HepG2 (cell line): ENCODE results near the gene TSHZ2.

Experiments used
- EZH2 ChIP-seq: conservative IDR thresholded peaks from 2 replicates; pipeline ENCODE4 v1.6.1; 2012; ENCODE audit warnings: mild to moderate bottlenecking, low read depth, low read length, moderate library complexity
- NFRKB ChIP-seq: fragments of 450-650 bp; IDR thresholded peaks from 2 replicates; pipeline ENCODE4 v1.6.1; 2017
- TAF15 ChIP-seq: fragments of 200-400 bp; formaldehyde crosslinking; IDR thresholded peaks from one replicate; pipeline ENCODE4 v1.6.1; 2018; ENCODE audit warnings: mild to moderate bottlenecking, low read depth, low read length; ENCODE audit not compliant: poor library complexity, severe bottlenecking
- TF ChIP-seq, protein P1 (sequence below): sonication (generic); formaldehyde crosslinking; IDR thresholded peaks from 2 replicates; pipeline ENCODE4 v1.5.0; 2020; ENCODE audit warnings: missing genetic modification reagents
- TF ChIP-seq, protein P2 (sequence below): sonication (generic); formaldehyde crosslinking; IDR thresholded peaks from 2 replicates; pipeline ENCODE4 v1.5.0; 2020; ENCODE audit warnings: mild to moderate bottlenecking, missing genetic modification reagents, moderate library complexity

DNA sequence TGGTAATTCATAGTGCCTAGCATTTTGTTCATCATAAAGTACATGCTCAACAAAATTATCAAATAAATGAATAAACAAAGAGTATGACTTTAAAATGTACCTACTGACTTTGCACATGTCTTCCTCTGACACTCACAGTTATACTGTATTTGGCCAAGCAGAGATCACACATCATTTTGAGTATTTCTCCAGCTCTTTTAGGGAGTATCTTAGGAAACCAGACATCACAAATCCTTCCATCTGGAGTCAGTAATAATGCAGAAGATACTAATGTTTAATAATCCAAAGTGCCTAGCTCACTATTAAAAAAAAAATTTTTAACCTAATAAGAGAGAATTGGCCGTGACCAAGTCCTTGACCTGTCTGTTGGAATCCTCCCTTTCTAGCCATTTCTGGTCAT is 466.9 kb downstream of the TSHZ2 start:
- TF ChIP-seq NFRKB: no peak
- no peak for TF ChIP-seq EZH2
- TF ChIP-seq TAF15: no peak
- TF ChIP-seq, protein P1, sequence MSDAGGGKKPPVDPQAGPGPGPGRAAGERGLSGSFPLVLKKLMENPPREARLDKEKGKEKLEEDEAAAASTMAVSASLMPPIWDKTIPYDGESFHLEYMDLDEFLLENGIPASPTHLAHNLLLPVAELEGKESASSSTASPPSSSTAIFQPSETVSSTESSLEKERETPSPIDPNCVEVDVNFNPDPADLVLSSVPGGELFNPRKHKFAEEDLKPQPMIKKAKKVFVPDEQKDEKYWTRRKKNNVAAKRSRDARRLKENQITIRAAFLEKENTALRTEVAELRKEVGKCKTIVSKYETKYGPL (CRISPR knock-in tag): no peak
- TF ChIP-seq, protein P2, sequence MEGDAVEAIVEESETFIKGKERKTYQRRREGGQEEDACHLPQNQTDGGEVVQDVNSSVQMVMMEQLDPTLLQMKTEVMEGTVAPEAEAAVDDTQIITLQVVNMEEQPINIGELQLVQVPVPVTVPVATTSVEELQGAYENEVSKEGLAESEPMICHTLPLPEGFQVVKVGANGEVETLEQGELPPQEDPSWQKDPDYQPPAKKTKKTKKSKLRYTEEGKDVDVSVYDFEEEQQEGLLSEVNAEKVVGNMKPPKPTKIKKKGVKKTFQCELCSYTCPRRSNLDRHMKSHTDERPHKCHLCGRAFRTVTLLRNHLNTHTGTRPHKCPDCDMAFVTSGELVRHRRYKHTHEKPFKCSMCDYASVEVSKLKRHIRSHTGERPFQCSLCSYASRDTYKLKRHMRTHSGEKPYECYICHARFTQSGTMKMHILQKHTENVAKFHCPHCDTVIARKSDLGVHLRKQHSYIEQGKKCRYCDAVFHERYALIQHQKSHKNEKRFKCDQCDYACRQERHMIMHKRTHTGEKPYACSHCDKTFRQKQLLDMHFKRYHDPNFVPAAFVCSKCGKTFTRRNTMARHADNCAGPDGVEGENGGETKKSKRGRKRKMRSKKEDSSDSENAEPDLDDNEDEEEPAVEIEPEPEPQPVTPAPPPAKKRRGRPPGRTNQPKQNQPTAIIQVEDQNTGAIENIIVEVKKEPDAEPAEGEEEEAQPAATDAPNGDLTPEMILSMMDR: no peak
